HepG2 (cell line): ENCODE measurements around the gene MTM1.

ENCODE experiments used
- CBFB ChIP-seq: sonication (generic); formaldehyde crosslinking; IDR thresholded peaks from 2 replicates; pipeline ENCODE4 v1.4.0; 2020; ENCODE audit warnings: missing genetic modification reagents
- CEBPZ ChIP-seq: IDR thresholded peaks from 2 replicates; pipeline ENCODE4 v1.6.1; 2012; ENCODE audit warnings: low read length, improper control_type of control experiment
- EZH2 ChIP-seq: conservative IDR thresholded peaks from 2 replicates; pipeline ENCODE4 v1.6.1; 2012; ENCODE audit warnings: mild to moderate bottlenecking, low read depth, low read length, moderate library complexity
- GLI4 ChIP-seq: sonication (generic); formaldehyde crosslinking; IDR thresholded peaks from 2 replicates; pipeline ENCODE4 v1.5.1; 2020; ENCODE audit warnings: missing genetic modification reagents, mild to moderate bottlenecking, moderate library complexity, borderline replicate concordance
- JARID2 ChIP-seq: sonication (generic); formaldehyde crosslinking; IDR thresholded peaks from 2 replicates; pipeline ENCODE4 v1.8.1; 2023; ENCODE audit warnings: missing genetic modification reagents, inconsistent platforms; ENCODE audit not compliant: insufficient replicate concordance
- MTA3 ChIP-seq: sonication (generic); formaldehyde crosslinking; IDR thresholded peaks from 2 replicates; pipeline ENCODE4 v1.4.0; 2020; ENCODE audit warnings: missing genetic modification reagents
- NR2F2 ChIP-seq: IDR thresholded peaks from 2 replicates; pipeline ENCODE4 v1.6.1; 2012; ENCODE audit warnings: low read depth, inconsistent platforms, borderline replicate concordance
- SAFB2 ChIP-seq: sonication (generic); formaldehyde crosslinking; IDR thresholded peaks from 2 replicates; pipeline ENCODE4 v1.5.1; 2020; ENCODE audit warnings: missing genetic modification reagents, low read depth, mild to moderate bottlenecking, borderline replicate concordance
- ZBTB33 ChIP-seq: sonication (generic); formaldehyde crosslinking; IDR thresholded peaks from 2 replicates; pipeline ENCODE4 v1.4.0; 2020; ENCODE audit warnings: missing genetic modification reagents
- ZBTB46 ChIP-seq: sonication (generic); formaldehyde crosslinking; IDR thresholded peaks from 2 replicates; pipeline ENCODE4 v1.4.0; 2020; ENCODE audit warnings: mild to moderate bottlenecking, missing genetic modification reagents, borderline replicate concordance
- TF ChIP-seq, protein P1 (sequence below), 2 experiments: sonication (generic) in 1 of 2; formaldehyde crosslinking in 1 of 2; IDR thresholded peaks; 2 replicates each; pipeline versions ENCODE4 v1.5.1 to v1.6.1; 2011 to 2020; ENCODE audit warnings: borderline replicate concordance in 1 of 2, low read depth in 1 of 2, low read length in 1 of 2, mild to moderate bottlenecking in 1 of 2, missing genetic modification reagents in 1 of 2, moderate library complexity in 1 of 2

- no peak for TF ChIP-seq EZH2
- TF ChIP-seq CEBPZ, result no peak
- TF ChIP-seq CBFB (CRISPR knock-in tag), result no peak
- TF ChIP-seq ZBTB46, result no peak
- TF ChIP-seq MTA3, result no peak
- TF ChIP-seq ZBTB33 (CRISPR knock-in tag), result no peak
- TF ChIP-seq JARID2 (CRISPR knock-in tag), result no peak
- TF ChIP-seq NR2F2, result no peak
- no peak for TF ChIP-seq SAFB2 (CRISPR knock-in tag)
- TF ChIP-seq, protein P1, sequence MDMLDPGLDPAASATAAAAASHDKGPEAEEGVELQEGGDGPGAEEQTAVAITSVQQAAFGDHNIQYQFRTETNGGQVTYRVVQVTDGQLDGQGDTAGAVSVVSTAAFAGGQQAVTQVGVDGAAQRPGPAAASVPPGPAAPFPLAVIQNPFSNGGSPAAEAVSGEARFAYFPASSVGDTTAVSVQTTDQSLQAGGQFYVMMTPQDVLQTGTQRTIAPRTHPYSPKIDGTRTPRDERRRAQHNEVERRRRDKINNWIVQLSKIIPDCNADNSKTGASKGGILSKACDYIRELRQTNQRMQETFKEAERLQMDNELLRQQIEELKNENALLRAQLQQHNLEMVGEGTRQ (IDR thresholded peaks at IDR 0.05; ENCODE audit: low read depth, low read length), result no peak
- TF ChIP-seq, protein P1 (CRISPR knock-in tag; IDR thresholded peaks at IDR 0.05; ENCODE audit: borderline replicate concordance), result no peak
- TF ChIP-seq GLI4, result no peak
Measured at GRCh38 chrX:150704030-150704613, 135.7 kb downstream of the MTM1 start.
